NK-92 treated with Interleukin-12 subunit alpha and Interleukin-12 subunit beta, amount 100 ng/mL, for 24 hours (cell line): Measurements from ENCODE around the gene S100A16.
"Not testable (repeated sequence)": the region's sequence is repeated elsewhere in the genome, so short reads cannot be mapped to it uniquely, and the experiment has no call there.

Experiments
- DNase-seq: peaks from one replicate; lab custom pipeline; 2025; lab: John Stamatoyannopoulos, UW

The S100A16 gene

DNA sequence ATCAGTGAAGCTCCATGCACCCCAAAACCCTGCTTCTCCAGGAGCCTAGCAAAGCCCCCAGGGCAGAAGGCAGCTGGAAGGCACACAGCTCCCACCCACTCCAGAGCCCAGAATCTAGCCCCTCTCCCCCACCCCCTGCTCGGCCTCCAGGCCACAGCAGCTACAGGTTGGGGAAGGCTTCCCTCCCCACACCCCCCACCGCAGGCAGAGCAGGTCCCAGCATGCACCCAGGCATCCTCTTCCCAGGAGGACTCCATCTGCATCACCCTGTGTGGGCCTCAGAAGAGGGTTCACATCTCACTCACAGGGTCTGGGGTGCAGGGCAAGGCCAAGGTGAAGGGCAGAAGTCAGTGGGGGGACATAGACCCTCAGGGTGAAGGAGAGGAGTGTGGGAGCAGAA lies 2.5 kb upstream of the S100A16 start:
- DNase-seq, result no peak

DNA sequence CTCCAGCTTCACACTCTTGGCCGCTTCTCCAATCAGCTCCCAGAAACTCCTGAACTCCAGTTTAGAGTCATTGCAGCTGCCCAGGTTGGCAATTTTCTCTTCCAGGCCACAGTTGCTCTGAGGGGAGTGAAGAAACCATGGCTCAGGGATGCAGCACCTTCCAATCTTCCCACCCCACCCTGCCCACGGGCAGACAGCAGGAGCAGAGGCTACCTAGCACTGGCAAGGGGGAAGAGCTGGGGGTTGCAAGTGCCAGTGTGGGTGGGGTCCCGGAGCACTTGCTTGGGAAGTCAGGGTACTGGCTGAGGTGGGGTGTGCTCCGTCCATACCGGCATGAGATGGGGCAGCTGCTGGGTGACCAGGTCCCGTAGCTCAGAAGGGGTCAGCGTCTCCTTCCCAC lies 2.0 kb upstream of the S100A16 start:
- no peak for DNase-seq

- DNase-seq, result no peak
These were observed 1.4 kb upstream of the S100A16 start for GRCh38 chr1:153614189-153614900.

DNA sequence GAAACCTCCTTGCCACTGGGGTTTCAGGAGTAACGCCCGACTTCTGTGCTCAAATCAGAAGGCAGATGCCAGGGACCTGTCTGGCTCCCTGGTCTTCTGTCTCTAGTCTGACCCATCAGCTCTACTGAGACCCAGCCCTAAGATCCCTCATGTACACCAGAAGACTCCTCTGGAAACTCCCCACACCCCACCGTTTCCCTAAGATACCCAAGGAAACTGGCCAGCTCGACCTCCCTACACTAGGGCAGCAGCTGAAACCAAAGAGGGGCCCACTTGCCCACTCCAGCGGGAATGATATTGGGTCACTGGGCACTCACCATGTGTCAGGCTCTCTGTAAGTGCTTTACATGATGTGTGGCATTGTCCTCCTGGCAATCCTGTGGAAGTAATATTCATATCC lies 469 bp upstream of the S100A16 start:
- DNase-seq, result no peak

DNA sequence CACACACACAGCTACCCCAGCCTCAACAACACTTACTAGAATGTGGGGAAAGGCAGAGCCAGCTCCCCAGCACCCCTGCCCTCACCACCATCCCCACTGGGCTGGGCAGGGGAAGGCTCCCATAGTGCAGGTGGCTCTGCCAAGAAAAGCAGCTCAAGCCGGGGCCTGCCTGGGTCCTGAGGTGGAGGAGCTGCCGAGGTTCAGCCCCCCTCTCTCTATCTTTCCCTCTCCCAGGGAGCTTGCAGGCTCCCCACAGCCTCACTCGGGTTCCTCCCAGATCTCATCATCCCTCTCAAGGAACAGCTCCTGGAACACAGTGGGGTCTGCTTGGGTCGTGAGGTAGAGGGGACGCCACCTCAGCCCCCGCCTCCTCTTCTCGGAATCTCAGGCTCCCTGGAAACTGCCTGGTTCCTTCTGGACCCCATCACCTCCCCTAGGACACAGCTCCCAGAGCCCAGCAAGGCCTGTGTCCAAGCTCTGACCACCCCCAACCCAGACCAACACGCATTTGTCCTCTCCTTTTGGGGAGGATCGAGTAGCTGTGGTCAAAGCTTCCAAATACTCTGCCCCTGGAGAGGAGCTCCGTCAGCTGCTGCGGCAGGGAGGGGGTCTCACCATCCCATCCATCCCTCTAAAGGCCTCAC lies 704 bp downstream of the S100A16 start:
- DNase-seq, result no peak

DNA sequence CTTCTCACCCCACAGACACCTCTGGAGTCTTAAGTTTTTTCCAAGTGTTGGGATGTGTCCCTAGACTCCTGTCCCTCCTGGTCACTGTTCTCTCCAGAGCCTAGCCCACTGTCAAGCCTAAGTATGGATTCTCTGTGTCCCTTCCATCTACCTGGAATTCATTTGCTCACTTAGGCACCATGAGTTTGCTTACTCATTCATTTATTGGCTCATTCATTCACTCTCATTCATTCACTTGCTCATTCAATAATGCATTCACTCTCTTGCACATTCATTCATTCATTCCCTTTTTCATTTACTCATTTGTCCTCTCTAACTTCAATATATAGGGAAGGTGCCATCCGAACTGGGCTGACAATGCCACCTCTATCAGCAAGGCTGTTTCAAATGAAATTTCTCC lies 1.6 kb downstream of the S100A16 start:
- no peak for DNase-seq

- DNase-seq, result no peak
These were observed 2.1 kb downstream of the S100A16 start for GRCh38 chr1:153610811-153611301.

GRCh38 chr1:153610334-153610733 lies 2.6 kb downstream of the S100A16 start:
- DNase-seq, result no peak

DNA sequence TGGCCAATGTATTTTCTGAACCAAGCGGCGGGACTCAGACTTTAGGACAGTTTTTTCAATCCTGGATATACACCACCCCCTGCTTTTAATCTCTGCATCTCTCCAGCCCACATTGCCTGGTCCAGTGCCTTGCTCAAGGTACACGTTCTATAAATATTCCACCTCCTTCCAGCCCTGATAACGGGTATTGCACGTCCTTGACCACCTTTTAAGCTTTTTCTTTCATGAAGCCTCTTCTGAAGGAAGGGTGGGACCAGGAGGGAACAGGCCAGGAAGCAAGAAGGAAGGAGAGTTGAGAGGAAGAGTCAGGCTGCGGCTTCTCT lies 3.4 kb downstream of the S100A16 start:
- no peak for DNase-seq

DNA sequence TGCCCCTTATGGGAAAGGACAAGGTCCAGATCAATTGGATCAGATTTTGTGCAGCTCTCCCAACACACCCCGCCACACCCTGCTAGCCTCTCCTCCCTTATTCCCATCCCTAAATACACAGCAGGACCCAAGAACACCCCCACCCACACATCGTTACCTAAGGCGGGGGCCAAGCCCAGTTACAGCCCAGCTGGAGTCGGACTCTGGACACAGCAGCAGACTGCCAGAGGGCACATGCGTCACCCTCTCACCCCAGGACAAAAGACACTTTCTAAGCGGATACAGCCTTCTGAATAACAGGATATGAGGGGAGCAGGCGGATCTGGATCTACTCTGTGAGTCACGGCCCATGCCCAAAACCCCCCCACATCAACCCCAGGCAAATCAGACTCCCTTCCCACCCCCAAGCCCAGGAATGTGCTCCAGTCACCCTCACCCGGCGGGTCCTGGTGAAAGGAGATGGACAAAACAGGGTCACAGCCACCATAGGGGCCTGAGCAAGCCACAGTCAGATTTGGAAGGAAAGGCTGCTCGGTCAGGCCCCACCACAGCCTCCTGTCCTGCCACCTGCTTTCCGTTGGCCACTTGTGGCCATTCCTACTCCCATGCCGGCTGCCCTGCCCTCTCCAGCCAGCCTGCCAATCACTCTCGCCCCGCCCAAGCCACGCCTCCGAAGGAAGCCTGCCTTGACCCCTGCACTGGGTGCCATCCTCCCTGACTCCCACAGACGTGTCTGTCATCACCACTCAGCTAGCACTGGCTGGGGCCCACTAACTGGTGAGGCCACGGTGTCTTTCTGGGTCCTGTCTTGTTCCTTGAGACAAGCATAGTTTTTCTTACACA lies 4.0 kb downstream of the S100A16 start:
- no peak for DNase-seq

- DNase-seq, result no peak
These were observed 4.8 kb downstream of the S100A16 start for GRCh38 chr1:153608089-153608682.

GRCh38 chr1:153607381-153607780 lies 5.6 kb downstream of the S100A16 start:
- DNase-seq, result no peak

DNA sequence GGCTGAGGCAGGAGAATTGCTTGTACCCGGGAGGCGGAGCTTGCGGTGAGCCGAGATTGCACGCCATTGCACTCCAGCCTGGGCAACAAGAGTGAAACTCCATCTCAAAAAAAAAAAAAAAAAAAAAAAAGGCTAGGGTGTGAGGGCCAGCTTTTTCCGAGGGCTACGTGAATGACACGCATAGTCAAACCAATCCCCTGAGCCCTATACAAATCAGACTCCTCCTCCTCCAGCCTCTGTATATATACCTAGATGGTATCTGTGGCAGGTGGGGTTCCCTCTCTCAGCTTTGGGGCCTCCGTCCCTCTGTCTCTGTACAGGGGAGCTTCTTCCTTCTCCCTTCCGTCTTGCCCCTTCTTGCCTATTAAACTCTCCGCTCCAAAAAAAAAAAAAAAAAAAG lies 6.7 kb downstream of the S100A16 start:
- no peak for DNase-seq

DNA sequence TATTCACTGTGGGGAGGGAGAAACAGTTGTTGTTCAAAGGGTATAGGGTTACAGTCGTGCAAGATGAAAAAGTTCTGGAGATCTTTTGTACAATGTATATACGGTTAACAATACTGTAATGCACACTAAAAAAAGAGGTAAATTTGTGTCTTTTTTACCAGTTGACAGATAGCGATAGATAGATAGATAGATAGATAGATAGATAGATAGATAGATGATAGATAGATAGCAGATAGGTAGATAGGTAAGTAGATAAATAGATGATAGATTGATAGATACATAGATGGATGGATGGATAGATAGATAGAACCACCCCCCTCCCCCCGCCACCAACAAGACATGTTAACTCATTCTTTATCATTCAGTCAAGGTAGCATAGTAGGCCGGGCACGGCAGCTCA lies 10.2 kb downstream of the S100A16 start:
- no peak for DNase-seq

GRCh38 chr1:153599847-153600246 lies 13.1 kb downstream of the S100A16 start:
- no peak for DNase-seq

DNA sequence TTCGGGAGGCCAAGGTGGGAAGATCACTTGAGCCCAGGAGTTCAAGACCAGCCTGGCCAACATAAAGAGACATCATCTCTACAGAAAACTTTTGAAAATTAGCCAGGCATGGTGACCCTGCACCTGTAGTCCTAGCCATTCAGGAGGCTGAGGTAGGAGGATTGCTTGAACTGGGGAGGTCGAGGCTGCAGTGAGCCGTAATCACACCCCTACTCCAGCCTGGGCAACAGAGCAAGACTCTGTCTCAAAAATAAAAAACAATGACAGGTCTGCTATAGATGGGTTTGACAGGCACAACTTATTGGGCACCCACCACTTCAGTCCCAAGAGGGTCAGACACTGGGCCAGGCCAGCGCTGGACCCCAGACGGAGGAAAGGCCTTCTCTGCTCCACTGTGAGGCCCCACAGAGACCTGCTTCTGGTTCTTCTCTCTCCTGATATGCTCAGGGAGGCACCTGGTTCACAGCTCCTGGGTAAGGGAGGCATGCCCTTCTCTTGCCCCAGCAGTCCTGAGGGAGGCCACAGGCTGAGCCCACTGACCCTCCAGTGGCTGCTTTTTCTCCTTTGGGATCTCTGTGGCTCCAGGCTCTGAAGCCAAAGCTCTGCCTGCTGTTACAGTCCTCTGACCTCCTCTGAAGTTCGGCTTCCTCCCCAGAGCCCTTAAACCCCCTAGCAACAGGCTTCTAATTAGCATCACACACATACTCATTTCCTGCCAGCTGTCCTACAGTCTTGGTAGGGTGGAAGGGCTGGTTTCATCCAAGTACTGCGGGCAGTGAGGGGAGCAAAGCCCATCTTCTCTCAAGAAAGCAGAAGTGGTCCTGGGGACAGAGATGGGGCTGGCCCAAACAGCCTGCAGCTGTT lies 14.4 kb downstream of the S100A16 start:
- no peak for DNase-seq

GRCh38 chr1:153597206-153597605 lies 15.7 kb downstream of the S100A16 start:
- no peak for DNase-seq

DNA sequence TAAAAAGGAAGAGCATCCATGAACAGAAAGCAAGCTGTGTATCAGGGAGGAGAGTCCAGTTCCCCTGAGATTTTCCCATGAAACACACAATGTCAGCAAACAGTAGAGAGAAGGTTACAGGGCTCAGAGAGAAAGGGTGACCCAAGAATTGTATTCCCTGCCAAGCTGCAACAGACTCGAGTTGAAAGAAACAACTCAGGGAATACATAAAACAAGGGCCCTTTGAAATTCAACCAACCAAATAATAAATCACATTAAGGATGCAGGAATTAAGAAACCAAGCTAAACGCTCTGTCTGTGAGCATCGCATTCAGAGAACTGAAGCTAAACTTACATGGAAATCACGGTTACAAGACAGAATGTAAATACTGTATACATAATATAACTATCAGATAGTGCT lies 20.2 kb downstream of the S100A16 start:
- no peak for DNase-seq

DNA sequence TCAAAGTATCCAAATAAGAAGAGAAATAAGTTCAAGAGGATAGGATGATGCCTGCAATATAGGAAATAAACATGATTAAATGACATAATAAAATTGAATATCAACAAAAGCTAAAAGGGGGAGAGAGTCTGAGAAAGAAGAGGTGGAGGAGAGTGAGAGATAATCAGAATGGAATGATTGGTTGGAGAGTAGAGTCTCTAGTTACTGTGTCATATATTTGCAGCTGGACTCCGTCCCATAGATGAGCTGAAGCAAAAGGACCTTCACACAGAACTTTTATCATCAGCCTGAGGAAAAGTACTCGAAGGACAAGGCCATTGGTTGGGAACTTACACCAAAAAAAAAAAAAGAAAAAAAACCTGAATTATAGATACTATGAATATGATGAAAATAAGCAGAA lies 24.5 kb downstream of the S100A16 start:
- DNase-seq, result no peak

DNA sequence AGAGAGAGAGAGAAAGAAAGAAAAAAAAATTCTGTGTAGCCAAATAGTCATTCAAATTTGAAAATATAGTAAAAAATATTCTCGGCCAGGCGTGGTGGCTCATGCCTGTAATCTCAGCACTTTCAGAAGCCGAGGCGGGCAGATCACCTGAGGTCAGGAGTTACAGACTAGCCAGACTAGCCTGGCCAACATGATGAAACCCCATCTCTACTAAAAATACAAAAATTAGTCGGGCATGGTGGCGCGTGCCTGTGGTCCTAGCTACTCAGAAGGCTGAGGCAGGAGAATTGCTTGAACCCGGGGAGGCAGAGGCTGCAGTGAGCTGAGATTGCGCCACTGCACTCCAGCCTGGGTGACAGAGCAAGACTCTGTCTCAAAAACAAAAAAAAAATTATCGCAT lies 24.9 kb downstream of the S100A16 start:
- not testable (repeated sequence) for DNase-seq

- no peak for DNase-seq
These were observed 25.6 kb downstream of the S100A16 start for GRCh38 chr1:153587314-153587713.

DNA sequence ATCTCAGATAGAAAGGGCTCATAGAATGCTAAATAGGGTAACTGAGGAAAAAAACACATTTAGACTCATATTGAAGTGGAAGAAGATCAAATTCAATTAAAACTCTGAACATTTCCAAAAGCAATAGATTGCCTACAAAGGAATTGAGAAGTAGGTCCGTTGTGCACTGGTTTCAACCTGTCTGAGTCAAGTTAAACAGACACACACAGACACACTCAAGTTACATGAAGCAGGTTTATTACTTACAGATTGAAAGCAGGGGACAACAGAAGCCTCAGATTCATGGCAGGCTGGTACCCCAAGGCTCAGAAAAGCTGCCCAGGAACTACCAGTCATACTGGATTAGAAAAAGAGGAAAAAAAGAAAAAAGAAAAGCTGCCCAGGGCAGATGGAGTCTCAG lies 26.6 kb downstream of the S100A16 start:
- DNase-seq, result no peak
